PC-9 (cell line): ENCODE results near the gene SERPIND1. TPM values are rescaled to one million over a fixed set of nuclear protein-coding genes. Genes with fewer than 3 reads are reported as not detected.

Source experiments
- BruUV-seq: library from RNA; stranded (reverse); fragments of 400-500 nt; replicated peaks from 2 replicates; lab custom pipeline; 2021; lab: Mats Ljungman, UMichigan
- CTCF ChIA-PET: fragments of 300-600 bp; sonication (Branson Sonifier 250); formaldehyde crosslinking; loops from one replicate; lab custom pipeline; 2022; ENCODE audit warnings: antibody characterized with exemption; lab: Charles Lee
- POLR2A ChIA-PET: fragments of 300-600 bp; sonication (Branson Sonifier 250); formaldehyde crosslinking; loops from one replicate; lab custom pipeline; 2022; ENCODE audit warnings: antibody characterized with exemption; ENCODE audit not compliant: unreplicated experiment; lab: Charles Lee
- DNase-seq, 2 experiments: peaks; one replicate each; pipeline versions ENCODE4 v3.0.0 to v3.0.0-alpha.2; 2015 to 2022; ENCODE audit warnings: mixed read lengths in 1 of 2
- H2AFZ ChIP-seq: fragments of 200-600 bp; sonication (generic); 2 replicates; pipeline ENCODE4 v1.8.1; 2017; ENCODE audit warnings: antibody characterized with exemption
- H3F3A ChIP-seq: fragments of 200-600 bp; sonication (generic); 2 replicates; pipeline ENCODE4 v1.8.1; 2017; ENCODE audit warnings: antibody characterized with exemption, mild to moderate bottlenecking, low read depth; ENCODE audit not compliant: insufficient read depth
- H3K27ac ChIP-seq: fragments of 200-600 bp; sonication (generic); 2 replicates; pipeline ENCODE4 v1.6.1; 2016; ENCODE audit warnings: mixed run types
- H3K27me3 ChIP-seq: fragments of 200-600 bp; sonication (generic); 2 replicates; pipeline ENCODE4 v1.6.1; 2016; ENCODE audit warnings: low read depth, mixed run types; ENCODE audit not compliant: insufficient read depth
- H3K36me3 ChIP-seq: fragments of 200-600 bp; sonication (generic); 2 replicates; pipeline ENCODE4 v1.6.1; 2016; ENCODE audit warnings: low read depth, mixed run types
- H3K4me1 ChIP-seq: fragments of 200-600 bp; sonication (generic); replicated peaks from 2 replicates; pipeline ENCODE4 v1.6.1; 2016; ENCODE audit warnings: mixed run types; ENCODE audit not compliant: insufficient read depth
- H3K4me2 ChIP-seq: fragments of 200-600 bp; sonication (generic); 2 replicates; pipeline ENCODE4 v1.6.1; 2017; ENCODE audit warnings: mixed run types
- H3K4me3 ChIP-seq: fragments of 200-600 bp; sonication (generic); 2 replicates; pipeline ENCODE4 v1.6.1; 2016; ENCODE audit warnings: mixed run types
- H3K79me2 ChIP-seq: fragments of 200-600 bp; sonication (generic); 2 replicates; pipeline ENCODE4 v1.6.1; 2017; ENCODE audit warnings: low read depth, mixed run types
- H3K9me2 ChIP-seq: fragments of 200-600 bp; sonication (generic); 2 replicates; pipeline ENCODE4 v1.8.1; 2017; ENCODE audit warnings: mild to moderate bottlenecking; ENCODE audit not compliant: insufficient read depth
- H3K9me3 ChIP-seq: fragments of 200-600 bp; sonication (generic); 2 replicates; pipeline ENCODE4 v1.8.1; 2016; ENCODE audit warnings: low read depth; ENCODE audit not compliant: insufficient read depth
- H4K20me1 ChIP-seq: fragments of 200-600 bp; sonication (generic); 2 replicates; pipeline ENCODE4 v1.8.1; 2017; ENCODE audit not compliant: insufficient read depth
- EZH2 ChIP-seq: fragments of 200-600 bp; sonication (generic); IDR thresholded peaks from 2 replicates; pipeline ENCODE4 v1.8.0; 2017; ENCODE audit warnings: antibody characterized with exemption, low read depth
- intact Hi-C: fragments of 100-400 bp; cut with micrococcal nuclease; formaldehyde crosslinking; loops from one replicate; pipeline ENCODE4 v1.10.0; 2022; ENCODE audit not compliant: unreplicated experiment
- total RNA-seq: library from RNA; stranded (reverse); gene quantifications from 2 replicates; pipeline ENCODE4 v1.2.3, GENCODE V29; 2021
- TF ChIP-seq, protein P1 (sequence below): fragments of 200-600 bp; sonication (generic); conservative IDR thresholded peaks from 2 replicates; pipeline ENCODE4 v1.6.1; 2017; ENCODE audit warnings: mixed run types, antibody characterized with exemption, mild to moderate bottlenecking, moderate library complexity

Gene SERPIND1
- total RNA-seq, 1 experiment from 2014 or later = not detected

DNA sequence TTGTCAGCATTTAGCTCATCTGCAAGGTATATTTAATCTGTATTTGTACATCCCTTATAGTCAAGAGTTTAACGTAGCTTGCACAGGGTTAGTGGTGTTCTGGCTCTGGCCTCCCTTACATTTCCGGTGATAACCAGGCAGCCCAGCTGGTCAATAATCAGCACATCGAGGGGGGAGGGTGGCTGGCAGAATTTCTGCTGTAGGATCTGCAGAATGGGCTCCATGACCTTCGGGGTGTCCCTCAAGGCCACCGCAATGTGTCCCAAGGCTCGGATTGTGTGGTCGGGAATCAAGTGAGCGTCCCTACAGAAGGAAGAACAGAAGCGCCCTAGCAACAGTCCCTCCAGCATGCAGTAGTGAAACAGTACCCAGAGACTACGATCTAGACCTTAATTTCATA, 25.1 kb downstream of the SERPIND1 start:
- intact Hi-C loops = loop anchor here (10.0 kb wide), 1 partner anchor 306 kb away; no protein-coding TSS in a partner anchor
- no peak for TF ChIP-seq EZH2
- TF ChIP-seq, protein P1, sequence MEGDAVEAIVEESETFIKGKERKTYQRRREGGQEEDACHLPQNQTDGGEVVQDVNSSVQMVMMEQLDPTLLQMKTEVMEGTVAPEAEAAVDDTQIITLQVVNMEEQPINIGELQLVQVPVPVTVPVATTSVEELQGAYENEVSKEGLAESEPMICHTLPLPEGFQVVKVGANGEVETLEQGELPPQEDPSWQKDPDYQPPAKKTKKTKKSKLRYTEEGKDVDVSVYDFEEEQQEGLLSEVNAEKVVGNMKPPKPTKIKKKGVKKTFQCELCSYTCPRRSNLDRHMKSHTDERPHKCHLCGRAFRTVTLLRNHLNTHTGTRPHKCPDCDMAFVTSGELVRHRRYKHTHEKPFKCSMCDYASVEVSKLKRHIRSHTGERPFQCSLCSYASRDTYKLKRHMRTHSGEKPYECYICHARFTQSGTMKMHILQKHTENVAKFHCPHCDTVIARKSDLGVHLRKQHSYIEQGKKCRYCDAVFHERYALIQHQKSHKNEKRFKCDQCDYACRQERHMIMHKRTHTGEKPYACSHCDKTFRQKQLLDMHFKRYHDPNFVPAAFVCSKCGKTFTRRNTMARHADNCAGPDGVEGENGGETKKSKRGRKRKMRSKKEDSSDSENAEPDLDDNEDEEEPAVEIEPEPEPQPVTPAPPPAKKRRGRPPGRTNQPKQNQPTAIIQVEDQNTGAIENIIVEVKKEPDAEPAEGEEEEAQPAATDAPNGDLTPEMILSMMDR = no peak
- H3K4me2 ChIP-seq = peak overlapping the region; percentile 38; the same call in 1 of the 2 replicates
- BruUV-seq = no TSS peak
- H3K27ac ChIP-seq = peak overlapping the region; percentile 20; the same call in 1 of the 2 replicates
- no peak overlapping the region for H2AFZ ChIP-seq
- peaks cover 12% of the 10 kb centered on the region for H3F3A ChIP-seq
- no peaks in the 10 kb centered on the region for H3K79me2 ChIP-seq
- H3K4me1 ChIP-seq = peaks cover 18% of the 10 kb centered on the region
- no peaks in the 10 kb centered on the region for H3K27me3 ChIP-seq
- H3K36me3 ChIP-seq = no peaks in the 10 kb centered on the region
- POLR2A ChIA-PET = no interaction called here
- H3K9me2 ChIP-seq = no peaks in the 10 kb centered on the region
- CTCF ChIA-PET = interaction anchor here (0.6 kb wide), 1 partner anchor 61 kb away, joined by 6 read pairs; no protein-coding TSS in a partner anchor
- H3K4me3 ChIP-seq = no peak overlapping the region
- no peaks in the 10 kb centered on the region for H4K20me1 ChIP-seq
- no peaks in the 10 kb centered on the region for H3K9me3 ChIP-seq
- no peak for DNase-seq

DNA sequence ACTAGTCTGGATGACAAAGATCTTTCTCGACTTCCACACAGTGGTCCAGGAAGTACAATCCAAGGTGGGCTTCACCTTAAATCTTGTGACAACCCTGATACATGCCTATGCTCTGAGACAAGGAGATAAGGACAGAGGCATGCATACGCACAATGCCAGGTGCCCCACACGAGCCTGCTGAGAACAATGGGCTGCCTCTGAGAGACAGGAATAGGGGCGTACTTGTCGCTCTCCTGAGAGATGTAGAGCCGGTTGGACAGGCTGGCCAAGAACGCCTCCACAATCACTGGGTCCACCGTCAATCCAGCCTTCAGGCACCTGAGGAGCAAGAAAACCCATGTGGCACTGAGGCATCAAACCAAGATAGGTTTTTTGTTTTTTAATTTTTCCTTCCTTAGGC, 25.5 kb downstream of the SERPIND1 start:
- H3K27ac ChIP-seq = peak overlapping the region; percentile 37; the same call in 1 of the 2 replicates
- H3K4me3 ChIP-seq = no peak overlapping the region
- no peaks in the 10 kb centered on the region for H3K36me3 ChIP-seq
- BruUV-seq = no TSS peak
- no peaks in the 10 kb centered on the region for H3K27me3 ChIP-seq
- peaks cover 12% of the 10 kb centered on the region for H3F3A ChIP-seq
- no peaks in the 10 kb centered on the region for H3K79me2 ChIP-seq
- ChIA-PET POLR2A (no interaction called here), CTCF (interaction anchor here (0.6 kb wide), 1 partner anchor 61 kb away, joined by 6 read pairs; no protein-coding TSS in a partner anchor)
- peak; percentile 75 to 93 for DNase-seq
- H3K4me1 ChIP-seq = peaks cover 18% of the 10 kb centered on the region
- TF ChIP-seq, protein P1 = no peak
- TF ChIP-seq EZH2 = no peak
- intact Hi-C loops = loop anchor here (10.0 kb wide), 1 partner anchor 305 kb away; no protein-coding TSS in a partner anchor
- no peaks in the 10 kb centered on the region for H4K20me1 ChIP-seq
- no peak overlapping the region for H2AFZ ChIP-seq
- H3K9me2 ChIP-seq = no peaks in the 10 kb centered on the region
- no peaks in the 10 kb centered on the region for H3K9me3 ChIP-seq
- peak overlapping the region; percentile 38 for H3K4me2 ChIP-seq

DNA sequence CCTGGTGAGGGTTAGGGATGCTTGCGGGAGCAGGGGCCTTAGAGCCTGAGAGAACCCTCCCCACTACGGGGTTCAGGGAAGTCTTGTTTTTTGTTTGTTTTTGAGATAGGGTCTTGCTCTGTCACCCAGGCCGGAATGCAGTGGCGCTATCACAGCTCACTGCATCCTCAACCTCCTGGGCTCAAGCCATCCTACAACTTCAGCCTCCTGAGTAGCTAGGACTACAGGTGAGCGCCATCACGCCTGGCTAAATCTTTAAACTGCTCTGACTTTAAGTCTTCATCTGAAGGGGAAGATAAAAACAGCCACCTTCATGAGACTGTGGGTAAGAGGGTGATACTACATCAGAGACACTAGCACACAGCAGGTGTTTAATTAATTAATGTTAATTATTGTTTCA, 28.5 kb downstream of the SERPIND1 start:
- Histone ChIP-seq H2AFZ (no peak overlapping the region), H3K4me2 (no peak overlapping the region), H3F3A (peaks cover 24% of the 10 kb centered on the region), H3K4me3 (no peak overlapping the region), H3K27ac (no peak overlapping the region), H4K20me1 (no peaks in the 10 kb centered on the region), H3K27me3 (no peaks in the 10 kb centered on the region), H3K79me2 (no peaks in the 10 kb centered on the region), H3K9me3 (no peaks in the 10 kb centered on the region), H3K36me3 (no peaks in the 10 kb centered on the region), H3K4me1 (peaks cover 32% of the 10 kb centered on the region), H3K9me2 (no peaks in the 10 kb centered on the region)
- intact Hi-C loops = loop anchor here (5.0 kb wide), 1 partner anchor 85 kb away; no protein-coding TSS in a partner anchor
- no peak for TF ChIP-seq EZH2
- TF ChIP-seq, protein P1 = no peak
- ChIA-PET CTCF (no interaction called here), POLR2A (no interaction called here)
- DNase-seq = no peak
- BruUV-seq = no TSS peak
